ENCODE results near the gene FBXO31. TPM values are rescaled to one million over a fixed set of nuclear protein-coding genes. Genes with fewer than 3 reads are reported as not detected.

The FBXO31 gene
- total and polyA plus RNA-seq, 2 donors (not counting 3 experiments of a cell fraction or from before 2014, with no cell fraction given): 17.1 to 31.8 TPM

- BruUV-seq (replicated peaks): no TSS peak
- Histone ChIP-seq H3K4me1 (ENCODE audit: control insufficient read depth, extremely low read depth, insufficient read depth, low read length) (peaks cover 10% of the 10 kb centered on the region), H4K20me1 (replicated peaks; ENCODE audit: control insufficient read depth, extremely low read depth, insufficient read depth, low read length) (no peaks in the 10 kb centered on the region), H3K27me3 (ENCODE audit: control insufficient read depth in 2 of 2, insufficient read depth in 2 of 2, low read length in 2 of 2) (no peaks in the 10 kb centered on the region), H3K79me2 (ENCODE audit: control insufficient read depth, insufficient read depth, low read length) (peaks cover 14% of the 10 kb centered on the region), H3K27ac (ENCODE audit: insufficient read depth, low read depth, low read length) (no peak overlapping the region), H3K4me2 (ENCODE audit: insufficient read depth, low read length) (no peak overlapping the region), H3K36me3 (ENCODE audit: control insufficient read depth in 2 of 2, extremely low read depth in 1 of 2, insufficient read depth in 2 of 2, low read length in 2 of 2) (peaks cover 5 to 23% of the 10 kb centered on the region in 2 experiments), H3K9me3 (replicated peaks; ENCODE audit: control insufficient read depth, insufficient read depth, low read length) (no peaks in the 10 kb centered on the region), H3K4me3 (replicated peaks in 1 of 3; ENCODE audit: insufficient read depth in 1 of 3, low read depth in 1 of 3, low read length in 3 of 3) (no peak overlapping the region), H3K9ac (replicated peaks; ENCODE audit: extremely low read depth, insufficient read depth, low read length) (no peak overlapping the region), H2AFZ (ENCODE audit: low read depth, low read length) (no peak overlapping the region), H3K9me1 (replicated peaks; ENCODE audit: control insufficient read depth, extremely low read depth, insufficient read depth, low read length) (no peaks in the 10 kb centered on the region)
- DNase-seq (ENCODE audit: low read depth, low spot score) (no peak), FAIRE-seq (no peak)
- intact Hi-C loops (cut with micrococcal nuclease): no loop called here
- CTCF ChIA-PET: no interaction called here
- no peak for TF ChIP-seq POLR2AphosphoS5 (IDR thresholded peaks at IDR 0.05; ENCODE audit: insufficient read depth, low read depth, low read length)
- no peak for TF ChIP-seq MYC (IDR thresholded peaks at IDR 0.05; ENCODE audit: low read depth, low read length)
- TF ChIP-seq EZH2 (IDR thresholded peaks at IDR 0.05; ENCODE audit: borderline replicate concordance, low read depth, low read length, severe bottlenecking): no peak
- no peak for TF ChIP-seq POLR2A (IDR thresholded peaks at IDR 0.05; ENCODE audit: low read depth, low read length)
- TF ChIP-seq FOS (IDR thresholded peaks at IDR 0.05; ENCODE audit: borderline replicate concordance, insufficient read depth, low read length): no peak
- TF ChIP-seq JUN (IDR thresholded peaks at IDR 0.05; ENCODE audit: borderline replicate concordance, insufficient read depth, insufficient read length, low read depth): no peak
- no peak for TF ChIP-seq GATA2 (IDR thresholded peaks at IDR 0.05; ENCODE audit: insufficient read depth, insufficient read length, low read depth, low read length)
- TF ChIP-seq MAX (IDR thresholded peaks at IDR 0.05; ENCODE audit: insufficient read depth, insufficient read length): no peak
- dilution Hi-C loops (cut with MboI; ENCODE audit: extremely low pct_ligation_motif_present, low sequenced_read_pairs): no loop called here
- POLR2A ChIA-PET: no interaction called here
Observed at GRCh38 chr16:87361916-87362619, 21.5 kb downstream of the FBXO31 start.

Data from endothelial cell of umbilical vein (primary cell).